Esophagus squamous epithelium (tissue), 5 donors: Measurements from ENCODE around the gene GMDS. TPM values are rescaled to one million over a fixed set of nuclear protein-coding genes. Genes with fewer than 3 reads are reported as not detected.

ENCODE experiments used
- DNase-seq: peaks from one replicate; lab custom pipeline; 2025; lab: John Stamatoyannopoulos, UW
- H3K27ac ChIP-seq, 4 donors: fragments of 200-600 bp; sonication (generic); one replicate each; pipeline ENCODE4 v1.5.1; 2016 to 2019; ENCODE audit warnings: mild to moderate bottlenecking in 1 of 4
- H3K27me3 ChIP-seq, 4 donors: fragments of 200-600 bp; sonication (generic); 1 replicate in 3 of 4; 2 replicates in 1 of 4; pipeline versions ENCODE4 v1.5.1 to v1.6.0; 2017 to 2021; ENCODE audit warnings: antibody characterized with exemption in 1 of 4
- H3K36me3 ChIP-seq, 3 donors: fragments of 200-600 bp; sonication (generic); one replicate each; pipeline ENCODE4 v1.5.1; 2016 to 2019
- H3K4me1 ChIP-seq, 3 donors: fragments of 200-600 bp; sonication (generic); one replicate each; pipeline ENCODE4 v1.5.1; 2017 to 2019
- H3K4me3 ChIP-seq, 4 donors: fragments of 200-600 bp; sonication (generic); 1 replicate in 3 of 4; 2 replicates in 1 of 4; pipeline ENCODE4 v1.5.1; 2016 to 2019; ENCODE audit warnings: mild to moderate bottlenecking in 2 of 4, moderate library complexity in 1 of 4
- H3K9me3 ChIP-seq, 3 donors: fragments of 200-600 bp; sonication (generic); one replicate each; pipeline ENCODE4 v1.5.1; 2016 to 2019
- POLR2A ChIP-seq, 4 donors: fragments of 450-650 bp; IDR thresholded peaks; one replicate each; pipeline ENCODE4 v1.6.1; 2017; ENCODE audit warnings: antibody characterized with exemption in 4 of 4, mild to moderate bottlenecking in 4 of 4, moderate library complexity in 3 of 4
- WGBS, 2 donors: methylation state at CpG; one replicate each; pipeline ENCODE4 v1.1.5; 2018; 5-methylcytosine and 5-hydroxymethylcytosine counted together
- intact Hi-C: fragments of 100-400 bp; cut with DNase I; formaldehyde crosslinking; loops from one replicate; pipeline ENCODE4 v1.15.0; 2022
- total RNA-seq, 4 donors: library from RNA; depleted of rRNA; stranded (reverse); fragments of >200 nt; gene quantifications; one replicate each; pipeline ENCODE4 v1.1.0, GENCODE V29; 2016
- TF ChIP-seq, protein P1 (sequence below), 6 experiments: fragments of 450-650 bp in 4 of 6; fragments of 200-600 bp in 2 of 6; sonication (generic) in 2 of 6; IDR thresholded peaks; one replicate each; pipeline ENCODE4 v1.5.1; 2016 to 2019; ENCODE audit warnings: antibody characterized with exemption in 6 of 6, mild to moderate bottlenecking in 4 of 6, moderate library complexity in 4 of 6
- donor health status: DM: yes; HTN: yes; CAD: no.

Gene GMDS
- total RNA-seq, 4 donors from 2014 or later = 17.9 to 58.7 (median 36.7) TPM

DNA sequence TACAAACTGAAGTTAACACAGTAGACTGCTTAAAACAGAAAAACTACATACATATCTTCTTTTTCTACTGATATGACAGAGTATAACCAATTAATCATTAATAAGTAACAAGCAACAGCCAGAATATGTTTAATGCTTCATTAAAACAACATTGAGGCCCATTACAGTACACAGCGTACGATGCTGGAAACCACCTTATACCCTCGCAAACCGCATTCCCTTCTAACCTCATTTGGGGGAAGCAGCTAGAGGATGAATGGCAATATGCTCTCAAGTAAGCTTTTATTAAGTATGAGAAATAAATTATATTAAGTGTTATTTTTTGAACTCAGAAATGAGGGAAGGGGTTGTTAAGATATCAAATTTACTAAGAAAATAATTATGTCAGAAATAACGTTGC, 142.4 kb downstream of the GMDS start:
- Histone ChIP-seq H3K4me3 (no peak overlapping the region), H3K27ac (no peak overlapping the region), H3K4me1 (peaks cover 0 to 6% (median 0%) of the 10 kb centered on the region in 3 donors), H3K36me3 (no peaks in the 10 kb centered on the region), H3K9me3 (no peaks in the 10 kb centered on the region), H3K27me3 (no peaks in the 10 kb centered on the region)
- TF ChIP-seq, protein P1, sequence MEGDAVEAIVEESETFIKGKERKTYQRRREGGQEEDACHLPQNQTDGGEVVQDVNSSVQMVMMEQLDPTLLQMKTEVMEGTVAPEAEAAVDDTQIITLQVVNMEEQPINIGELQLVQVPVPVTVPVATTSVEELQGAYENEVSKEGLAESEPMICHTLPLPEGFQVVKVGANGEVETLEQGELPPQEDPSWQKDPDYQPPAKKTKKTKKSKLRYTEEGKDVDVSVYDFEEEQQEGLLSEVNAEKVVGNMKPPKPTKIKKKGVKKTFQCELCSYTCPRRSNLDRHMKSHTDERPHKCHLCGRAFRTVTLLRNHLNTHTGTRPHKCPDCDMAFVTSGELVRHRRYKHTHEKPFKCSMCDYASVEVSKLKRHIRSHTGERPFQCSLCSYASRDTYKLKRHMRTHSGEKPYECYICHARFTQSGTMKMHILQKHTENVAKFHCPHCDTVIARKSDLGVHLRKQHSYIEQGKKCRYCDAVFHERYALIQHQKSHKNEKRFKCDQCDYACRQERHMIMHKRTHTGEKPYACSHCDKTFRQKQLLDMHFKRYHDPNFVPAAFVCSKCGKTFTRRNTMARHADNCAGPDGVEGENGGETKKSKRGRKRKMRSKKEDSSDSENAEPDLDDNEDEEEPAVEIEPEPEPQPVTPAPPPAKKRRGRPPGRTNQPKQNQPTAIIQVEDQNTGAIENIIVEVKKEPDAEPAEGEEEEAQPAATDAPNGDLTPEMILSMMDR (IDR thresholded peaks at IDR 0.05) = no peak
- no peak for TF ChIP-seq POLR2A (IDR thresholded peaks at IDR 0.05)
- intact Hi-C loops = no loop called here
- no peak for DNase-seq
- 91 to 92% methylated on average over 5 of the region's 5 CpGs for WGBS, 2 donors

DNA sequence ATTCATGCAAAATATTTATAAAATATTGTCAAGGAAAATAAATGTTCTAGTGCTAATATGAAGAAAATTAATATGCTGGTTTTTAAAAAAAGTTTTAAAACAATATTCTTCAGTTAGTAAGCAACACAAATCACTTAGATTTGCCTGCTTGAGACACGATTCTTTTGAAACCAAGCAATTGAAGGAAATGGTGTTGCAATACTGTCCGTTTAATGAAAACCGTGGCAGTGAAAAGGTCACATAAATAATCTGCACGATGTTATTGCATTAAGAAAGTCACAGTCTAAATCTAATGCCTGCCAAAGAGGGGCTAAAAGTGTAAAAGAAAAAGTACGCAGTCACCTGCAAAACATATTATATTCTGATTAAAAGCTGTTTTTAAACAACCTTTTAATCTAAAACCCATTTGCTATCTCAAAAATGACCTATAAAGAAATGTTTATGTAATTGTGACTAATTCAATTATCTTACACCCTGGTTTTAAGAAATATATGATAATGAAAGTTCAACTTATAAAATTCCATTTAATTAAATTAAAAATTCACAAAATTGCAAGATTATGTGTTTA, 143.0 kb downstream of the GMDS start:
- WGBS, 2 donors = 54 to 56% methylated on average over 5 of the region's 5 CpGs
- TF ChIP-seq POLR2A (IDR thresholded peaks at IDR 0.05) = no peak
- TF ChIP-seq, protein P1 (IDR thresholded peaks at IDR 0.05) = no peak
- Histone ChIP-seq H3K27ac (no peak overlapping the region), H3K9me3 (no peaks in the 10 kb centered on the region), H3K36me3 (no peaks in the 10 kb centered on the region), H3K27me3 (no peaks in the 10 kb centered on the region), H3K4me1 (peaks cover 0 to 6% (median 0%) of the 10 kb centered on the region in 3 donors), H3K4me3 (no peak overlapping the region)
- intact Hi-C loops = no loop called here
- no peak for DNase-seq

DNA sequence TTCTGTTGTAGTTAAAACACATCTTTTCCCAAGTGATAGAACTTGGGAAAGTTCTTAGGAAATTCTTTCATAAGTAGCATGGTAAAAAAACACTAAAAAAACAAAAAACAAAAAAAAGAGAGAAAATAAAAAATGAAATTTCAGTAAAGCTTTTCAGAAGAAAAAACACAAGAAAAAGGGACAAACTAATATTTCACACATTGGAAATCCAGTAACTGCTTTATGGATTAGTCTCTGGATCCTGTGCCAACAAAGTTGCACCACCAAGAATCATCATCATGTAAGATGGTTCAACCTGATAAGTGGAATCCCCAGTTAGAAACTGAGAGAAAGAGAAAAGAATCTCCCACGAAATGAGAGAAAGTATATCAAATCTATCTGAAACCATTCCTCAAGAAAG, 144.2 kb downstream of the GMDS start:
- WGBS, 2 donors = 81 to 89% methylated on average over 1 of the region's 1 CpG
- TF ChIP-seq POLR2A (IDR thresholded peaks at IDR 0.05) = no peak
- TF ChIP-seq, protein P1 (IDR thresholded peaks at IDR 0.05) = no peak
- no peaks in the 10 kb centered on the region for H3K9me3 ChIP-seq
- H3K36me3 ChIP-seq = no peaks in the 10 kb centered on the region
- peaks cover 0 to 6% (median 0%) of the 10 kb centered on the region in 3 donors for H3K4me1 ChIP-seq
- intact Hi-C loops = no loop called here
- DNase-seq = no peak
- no peak overlapping the region for H3K27ac ChIP-seq
- H3K27me3 ChIP-seq = no peaks in the 10 kb centered on the region
- H3K4me3 ChIP-seq = no peak overlapping the region

DNA sequence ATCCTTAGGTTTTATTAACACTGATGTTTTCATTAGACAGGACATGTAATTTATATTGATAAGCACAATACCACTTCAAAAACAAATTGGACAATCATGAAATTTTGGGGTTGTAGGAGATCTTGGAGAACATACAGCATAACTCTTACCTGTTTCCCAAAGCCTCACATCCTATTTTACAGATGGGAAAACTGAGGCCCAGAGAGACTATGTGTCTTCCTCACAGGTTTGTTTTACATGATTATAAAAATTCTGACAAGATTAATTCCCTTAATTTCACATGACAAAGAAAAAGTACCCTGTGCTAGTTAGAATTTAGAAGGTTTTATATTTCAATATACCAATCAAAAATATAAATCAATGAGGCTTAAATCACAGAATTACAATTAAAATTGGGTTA, 145.5 kb downstream of the GMDS start:
- no peak for DNase-seq
- Histone ChIP-seq H3K27me3 (no peaks in the 10 kb centered on the region), H3K4me1 (peaks cover 0 to 6% (median 0%) of the 10 kb centered on the region in 3 donors), H3K36me3 (no peaks in the 10 kb centered on the region), H3K9me3 (no peaks in the 10 kb centered on the region), H3K27ac (no peak overlapping the region), H3K4me3 (no peak overlapping the region)
- TF ChIP-seq, protein P1 (IDR thresholded peaks at IDR 0.05) = no peak
- TF ChIP-seq POLR2A (IDR thresholded peaks at IDR 0.05) = no peak
- intact Hi-C loops = no loop called here

DNA sequence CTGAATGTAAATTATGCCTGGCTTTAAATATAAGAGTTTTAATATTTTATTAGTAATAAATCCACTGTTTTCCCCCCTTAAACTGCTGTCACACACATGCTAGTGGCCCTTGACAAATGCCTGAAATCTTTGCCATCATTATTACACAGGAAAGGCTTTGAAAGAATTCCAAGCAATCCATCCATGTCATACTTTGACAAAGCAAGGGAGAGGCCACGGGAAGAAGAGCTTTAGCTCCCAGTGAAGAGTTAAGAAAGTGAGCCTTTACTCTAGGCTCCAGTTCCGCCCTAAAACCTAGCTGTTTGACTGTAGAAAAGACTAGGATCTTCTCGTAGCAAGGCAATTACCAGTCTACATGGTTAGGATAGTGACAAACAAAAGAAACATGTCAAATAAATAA, 147.9 kb downstream of the GMDS start:
- Histone ChIP-seq H3K36me3 (no peaks in the 10 kb centered on the region), H3K27ac (no peak overlapping the region), H3K9me3 (no peaks in the 10 kb centered on the region), H3K4me3 (no peak overlapping the region), H3K4me1 (no peaks in the 10 kb centered on the region), H3K27me3 (no peaks in the 10 kb centered on the region)
- intact Hi-C loops = no loop called here
- DNase-seq = no peak
- TF ChIP-seq POLR2A (IDR thresholded peaks at IDR 0.05) = no peak
- TF ChIP-seq, protein P1 (IDR thresholded peaks at IDR 0.05) = no peak
- WGBS, 2 donors = 75 to 84% methylated on average over 3 of the region's 3 CpGs
